GM19238 (cell line): ENCODE results near the gene RCC2.

Source experiments
- DNase-seq: peaks from one replicate; pipeline ENCODE4 v3.0.0; 2011; ENCODE audit warnings: low spot score; ENCODE audit not compliant: insufficient read length

The RCC2 gene

GRCh38 chr1:17377325-17377953 is 62.0 kb downstream of the RCC2 start:
- DNase-seq: no peak

GRCh38 chr1:17375651-17376050 is 63.8 kb downstream of the RCC2 start:
- DNase-seq: no peak

DNA sequence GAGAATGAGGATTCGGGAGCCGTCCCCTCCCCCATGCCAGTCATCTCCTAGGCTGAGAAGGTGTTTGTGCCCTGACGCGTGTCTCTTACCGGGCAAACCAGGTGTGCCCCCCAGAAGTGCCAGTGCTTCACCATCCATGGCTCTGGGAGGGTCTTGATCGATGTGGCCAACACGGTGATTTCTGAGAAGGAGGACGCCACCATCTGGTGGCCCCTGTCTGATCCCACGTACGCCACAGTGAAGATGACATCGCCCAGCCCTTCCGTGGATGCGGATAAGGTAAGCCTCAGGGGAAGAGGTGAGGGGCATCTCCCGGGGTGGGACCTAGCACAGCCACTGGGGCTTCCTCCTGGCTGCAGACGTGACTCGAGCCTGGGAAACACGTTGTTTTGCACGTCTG is 66.5 kb downstream of the RCC2 start:
- no peak for DNase-seq

- DNase-seq: no peak
These were observed 67.6 kb downstream of the RCC2 start, which contains the start of gene PADI6 for GRCh38 chr1:17371896-17372295. PADI6 (plus strand) TSS chr1:17372196; CDS start chr1:17372246, 50 bp downstream.

GRCh38 chr1:17370618-17371017 is 68.9 kb downstream of the RCC2 start:
- DNase-seq: no peak

GRCh38 chr1:17369466-17369865 is 70.0 kb downstream of the RCC2 start:
- DNase-seq: no peak

DNA sequence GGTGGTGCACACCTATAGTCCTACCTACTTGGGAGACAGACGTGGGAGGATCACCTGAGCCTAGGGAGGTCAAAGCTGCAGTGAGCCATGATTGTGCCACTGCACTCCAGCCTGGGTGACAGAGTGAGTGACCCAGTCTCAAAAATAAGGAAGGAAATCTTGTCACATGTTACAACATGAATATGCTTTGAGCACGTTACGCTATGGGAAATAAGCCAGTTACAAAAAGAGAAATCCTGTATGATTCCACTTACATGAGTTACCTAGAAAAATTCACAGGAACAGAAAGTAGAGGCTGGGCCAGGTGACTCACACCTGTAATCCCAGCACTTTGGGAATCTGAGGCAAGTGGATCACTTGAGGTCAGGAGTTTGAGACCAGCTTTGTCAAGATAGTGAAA is 74.2 kb downstream of the RCC2 start:
- DNase-seq: no peak

DNA sequence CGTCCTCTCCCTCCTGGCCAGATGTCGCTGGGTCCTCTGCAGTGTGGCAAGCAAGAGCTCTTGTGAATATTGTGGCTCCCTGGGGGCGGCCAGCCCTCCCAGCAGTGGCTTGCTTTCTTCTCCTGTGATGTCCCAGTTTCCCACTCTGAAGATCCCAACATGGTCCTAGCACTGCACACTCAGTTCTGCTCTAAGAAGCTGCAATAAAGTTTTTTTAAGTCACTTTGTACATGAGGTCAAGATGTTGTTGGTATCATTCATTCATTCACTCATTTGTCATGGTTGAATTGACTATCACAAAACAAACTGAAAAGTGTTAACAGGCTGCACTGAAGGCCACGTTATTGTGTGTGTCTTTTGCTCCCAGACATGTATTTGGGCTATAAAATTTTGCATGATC is 75.7 kb downstream of the RCC2 start:
- no peak for DNase-seq

DNA sequence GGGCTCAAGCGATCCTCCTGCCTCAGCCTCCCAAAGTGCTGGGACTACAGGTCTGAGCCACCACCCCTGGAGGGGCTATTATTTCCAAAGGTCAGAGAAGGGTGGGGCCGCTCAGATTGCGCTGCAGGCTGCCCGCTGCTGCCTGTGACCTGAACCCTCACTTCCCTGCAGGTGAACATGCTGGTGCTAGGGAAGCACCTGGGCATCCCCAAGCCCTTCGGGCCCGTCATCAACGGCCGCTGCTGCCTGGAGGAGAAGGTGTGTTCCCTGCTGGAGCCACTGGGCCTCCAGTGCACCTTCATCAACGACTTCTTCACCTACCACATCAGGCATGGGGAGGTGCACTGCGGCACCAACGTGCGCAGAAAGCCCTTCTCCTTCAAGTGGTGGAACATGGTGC is 76.1 kb downstream of the RCC2 start:
- no peak for DNase-seq

GRCh38 chr1:17361687-17362086 is 77.8 kb downstream of the RCC2 start:
- DNase-seq: no peak

DNA sequence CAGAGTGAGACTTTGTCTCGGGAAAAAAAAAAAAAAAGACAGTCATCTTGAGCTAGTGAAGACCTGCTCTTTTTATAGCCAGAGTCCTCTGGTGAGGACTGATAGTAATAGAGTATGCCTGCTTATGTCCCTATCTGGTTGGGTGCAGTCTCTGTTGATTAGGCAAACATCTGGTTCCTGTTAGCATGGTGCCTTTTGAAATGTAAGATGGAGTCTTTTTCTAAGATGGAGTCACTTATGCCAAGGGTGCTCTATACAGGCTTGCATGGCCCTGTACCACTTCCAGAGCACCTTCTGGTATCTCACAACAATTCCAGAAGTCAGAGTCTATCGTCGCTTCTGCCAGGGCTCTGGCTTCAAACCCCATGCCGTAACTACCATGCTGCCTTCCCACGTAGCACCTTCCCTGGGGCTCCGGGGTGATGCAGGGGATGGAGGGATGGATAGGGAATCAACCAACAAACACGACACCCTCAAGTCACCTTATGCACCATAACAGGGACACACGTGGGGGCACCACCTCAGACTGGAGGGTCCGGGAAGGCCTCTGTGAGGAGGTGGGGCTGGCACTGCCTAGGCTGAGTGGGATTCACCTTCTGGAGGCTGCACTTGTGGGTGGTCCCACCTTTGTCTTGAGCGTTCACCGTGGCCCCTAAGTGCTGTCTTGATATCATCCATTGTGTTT is 79.1 kb downstream of the RCC2 start:
- DNase-seq: no peak

DNA sequence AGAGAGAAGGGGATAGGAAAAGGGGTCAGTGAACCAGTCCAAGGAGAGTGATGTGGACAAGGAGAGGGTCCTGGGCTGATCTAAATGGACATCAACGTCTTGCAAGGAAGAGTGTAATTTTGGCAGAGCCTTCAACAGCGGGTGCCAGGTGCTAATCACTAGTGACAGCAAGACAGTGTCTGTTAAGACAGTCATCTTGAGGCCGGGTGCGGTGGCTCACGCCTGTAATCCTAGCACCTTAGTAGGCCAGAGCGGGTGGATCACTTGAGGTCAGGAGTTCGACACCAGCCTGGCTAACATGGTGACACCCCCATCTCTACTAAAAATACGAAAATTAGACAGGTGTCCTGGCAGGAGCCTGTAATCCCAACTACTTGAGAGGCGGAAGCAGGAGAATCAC is 79.7 kb downstream of the RCC2 start:
- DNase-seq: no peak

- DNase-seq: no peak
These were observed 80.4 kb downstream of the RCC2 start for GRCh38 chr1:17359031-17359430.

DNA sequence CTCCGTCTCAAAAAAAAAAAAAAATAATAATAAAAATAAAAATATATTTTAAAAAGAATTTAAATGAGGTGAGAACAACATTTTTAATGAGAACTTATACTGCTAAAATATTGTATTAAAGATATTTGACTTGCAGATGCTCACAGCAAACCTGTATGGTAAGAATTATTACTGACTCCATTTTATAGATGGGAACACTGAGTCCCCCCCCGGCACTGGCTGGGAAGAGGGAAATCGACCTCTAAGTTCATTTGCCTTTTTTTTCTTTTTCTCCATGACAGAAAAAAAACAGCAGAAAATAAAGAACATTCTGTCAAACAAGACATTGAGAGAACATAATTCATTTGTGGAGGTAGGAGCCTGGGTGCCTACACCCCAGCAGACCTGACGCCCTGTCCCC is 80.9 kb downstream of the RCC2 start:
- no peak for DNase-seq
